GM21528 (cell line): ENCODE data around the gene ASB16.
A peak's percentile ranks its signal among the peaks of the same experiment; 100 is the strongest.

Experiments
- ATAC-seq: cut with Tn5 transposase; IDR thresholded peaks from one replicate; pipeline ENCODE4 v1.9.1; 2021; ENCODE audit warnings: mild to moderate bottlenecking, moderate library complexity; ENCODE audit not compliant: unreplicated experiment, low FRiP score

ASB16 gene

GRCh38 chr17:44186307-44187130 lies 16.0 kb downstream of the ASB16 start, which contains the start of gene TMUB2:
TMUB2 (plus strand) TSS chr17:44186972; CDS start chr17:44187709, 737 bp downstream.
- ATAC-seq: peak; percentile 82

- ATAC-seq: peak; percentile 54
Observed at GRCh38 chr17:44187131-44187899, 16.8 kb downstream of the ASB16 start.

GRCh38 chr17:44188576-44189403 lies 18.3 kb downstream of the ASB16 start:
- ATAC-seq: no peak

GRCh38 chr17:44190481-44190880 lies 20.0 kb downstream of the ASB16 start:
- no peak for ATAC-seq

- ATAC-seq: no peak
Observed at GRCh38 chr17:44191369-44191768, 20.9 kb downstream of the ASB16 start.

- no peak for ATAC-seq
Observed at GRCh38 chr17:44191941-44192496, 21.5 kb downstream of the ASB16 start.

GRCh38 chr17:44192750-44193149 lies 22.2 kb downstream of the ASB16 start:
- ATAC-seq: no peak

- no peak for ATAC-seq
Observed at GRCh38 chr17:44193326-44194084, 23.0 kb downstream of the ASB16 start.

GRCh38 chr17:44197107-44197506 lies 26.6 kb downstream of the ASB16 start:
- no peak for ATAC-seq

GRCh38 chr17:44197980-44198720 lies 27.6 kb downstream of the ASB16 start:
- no peak for ATAC-seq

GRCh38 chr17:44198721-44199552 lies 28.4 kb downstream of the ASB16 start:
- peak; percentile 15 for ATAC-seq

GRCh38 chr17:44199553-44200477 lies 29.3 kb downstream of the ASB16 start, which contains the start of gene ATXN7L3:
ATXN7L3 (minus strand) TSS chr17:44199884; CDS start chr17:44198070, 1,814 bp downstream.
- peak; percentile 58 for ATAC-seq

- ATAC-seq: no peak
Observed at GRCh38 chr17:44200478-44201155, 30.1 kb downstream of the ASB16 start.

GRCh38 chr17:44202756-44203155 lies 32.3 kb downstream of the ASB16 start:
- no peak for ATAC-seq

GRCh38 chr17:44203731-44204440 lies 33.4 kb downstream of the ASB16 start:
- ATAC-seq: no peak

GRCh38 chr17:44204441-44204882 lies 34.0 kb downstream of the ASB16 start:
- ATAC-seq: no peak
